GM19193 (cell line): Measurements from ENCODE around the gene NTNG2.

Experiments used
- POLR2A ChIP-seq: IDR thresholded peaks from 4 replicates; pipeline ENCODE4 v1.6.1; 2011; ENCODE audit not compliant: insufficient read depth, insufficient read length; ENCODE audit errors: extremely low read depth

NTNG2 gene

GRCh38 chr9:132226571-132227430, 64.9 kb downstream of the NTNG2 start:
- TF ChIP-seq POLR2A: no peak

- TF ChIP-seq POLR2A: no peak
These were observed 66.2 kb downstream of the NTNG2 start for GRCh38 chr9:132228062-132228461.

GRCh38 chr9:132230605-132231004, 68.7 kb downstream of the NTNG2 start:
- no peak for TF ChIP-seq POLR2A

GRCh38 chr9:132231019-132231701, 69.3 kb downstream of the NTNG2 start:
- no peak for TF ChIP-seq POLR2A

GRCh38 chr9:132232522-132232921, 70.7 kb downstream of the NTNG2 start:
- no peak for TF ChIP-seq POLR2A

- TF ChIP-seq POLR2A: no peak
These were observed 71.3 kb downstream of the NTNG2 start for GRCh38 chr9:132233138-132233537.

GRCh38 chr9:132234535-132234934, 72.7 kb downstream of the NTNG2 start:
- no peak for TF ChIP-seq POLR2A

- TF ChIP-seq POLR2A: no peak
These were observed 73.3 kb downstream of the NTNG2 start for GRCh38 chr9:132235125-132235524.

GRCh38 chr9:132235894-132236661, 74.2 kb downstream of the NTNG2 start:
- no peak for TF ChIP-seq POLR2A

- no peak for TF ChIP-seq POLR2A
These were observed 74.9 kb downstream of the NTNG2 start for GRCh38 chr9:132236662-132237311.

- no peak for TF ChIP-seq POLR2A
These were observed 75.6 kb downstream of the NTNG2 start for GRCh38 chr9:132237481-132237880.

- no peak for TF ChIP-seq POLR2A
These were observed 76.4 kb downstream of the NTNG2 start for GRCh38 chr9:132238026-132238972.

GRCh38 chr9:132238992-132239391, 77.1 kb downstream of the NTNG2 start:
- no peak for TF ChIP-seq POLR2A

- no peak for TF ChIP-seq POLR2A
These were observed 77.7 kb downstream of the NTNG2 start for GRCh38 chr9:132239518-132239917.
